ENCODE data around the gene PICALM. TPM values are rescaled to one million over a fixed set of nuclear protein-coding genes. Genes with fewer than 3 reads are reported as not detected.

The PICALM gene
- total and polyA plus RNA-seq, 9 of the 15 experiments (the other 6 are each of a cell fraction or from before 2014, with no cell fraction given): 41.3 to 990 (median 309) TPM

DNA sequence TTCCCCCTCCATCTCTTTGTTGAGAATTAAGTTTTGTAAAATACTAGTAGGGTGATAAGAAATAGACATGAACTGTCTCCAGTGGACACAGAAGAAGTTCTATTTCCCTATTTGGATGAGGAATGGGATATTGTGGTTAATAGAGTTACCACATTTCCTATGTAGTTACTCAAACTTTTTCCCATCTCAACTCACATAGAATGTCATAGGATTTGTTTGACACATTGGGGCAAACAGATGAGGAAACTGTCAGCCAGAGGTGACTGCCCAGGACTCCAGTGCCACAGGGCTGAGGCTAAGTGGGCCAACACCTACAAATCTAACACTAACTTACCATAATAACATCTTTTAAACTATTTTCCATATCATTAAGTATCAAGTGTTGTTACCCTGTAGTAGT, 155.4 kb downstream of the PICALM start (continued):
- TF ChIP-seq BDP1 (IDR thresholded peaks at IDR 0.05; ENCODE audit: insufficient read depth, insufficient read length) (no peak), CSDE1 (IDR thresholded peaks at IDR 0.05) (no peak), FOSL1 (tag; conservative IDR thresholded peaks at IDR 0.05) (no peak), ELF1 (tag; IDR thresholded peaks at IDR 0.05) (no peak), HNRNPK (IDR thresholded peaks at IDR 0.05; ENCODE audit: low read depth, low read length, poor library complexity, severe bottlenecking) (no peak), ZNF3 (CRISPR knock-in tag; IDR thresholded peaks at IDR 0.05) (no peak), MAFF (IDR thresholded peaks at IDR 0.05; ENCODE audit: low read length) (no peak), SAFB2 (IDR thresholded peaks at IDR 0.05; ENCODE audit: borderline replicate concordance, low read depth, low read length, severe bottlenecking) (no peak), ZNF140 (CRISPR knock-in tag; IDR thresholded peaks at IDR 0.05) (no peak), E2F3 (CRISPR knock-in tag; IDR thresholded peaks at IDR 0.05) (no peak)
- TF ChIP-seq, protein P1, sequence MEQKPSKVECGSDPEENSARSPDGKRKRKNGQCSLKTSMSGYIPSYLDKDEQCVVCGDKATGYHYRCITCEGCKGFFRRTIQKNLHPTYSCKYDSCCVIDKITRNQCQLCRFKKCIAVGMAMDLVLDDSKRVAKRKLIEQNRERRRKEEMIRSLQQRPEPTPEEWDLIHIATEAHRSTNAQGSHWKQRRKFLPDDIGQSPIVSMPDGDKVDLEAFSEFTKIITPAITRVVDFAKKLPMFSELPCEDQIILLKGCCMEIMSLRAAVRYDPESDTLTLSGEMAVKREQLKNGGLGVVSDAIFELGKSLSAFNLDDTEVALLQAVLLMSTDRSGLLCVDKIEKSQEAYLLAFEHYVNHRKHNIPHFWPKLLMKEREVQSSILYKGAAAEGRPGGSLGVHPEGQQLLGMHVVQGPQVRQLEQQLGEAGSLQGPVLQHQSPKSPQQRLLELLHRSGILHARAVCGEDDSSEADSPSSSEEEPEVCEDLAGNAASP (IDR thresholded peaks at IDR 0.05): no peak
- TF ChIP-seq, protein P2, sequence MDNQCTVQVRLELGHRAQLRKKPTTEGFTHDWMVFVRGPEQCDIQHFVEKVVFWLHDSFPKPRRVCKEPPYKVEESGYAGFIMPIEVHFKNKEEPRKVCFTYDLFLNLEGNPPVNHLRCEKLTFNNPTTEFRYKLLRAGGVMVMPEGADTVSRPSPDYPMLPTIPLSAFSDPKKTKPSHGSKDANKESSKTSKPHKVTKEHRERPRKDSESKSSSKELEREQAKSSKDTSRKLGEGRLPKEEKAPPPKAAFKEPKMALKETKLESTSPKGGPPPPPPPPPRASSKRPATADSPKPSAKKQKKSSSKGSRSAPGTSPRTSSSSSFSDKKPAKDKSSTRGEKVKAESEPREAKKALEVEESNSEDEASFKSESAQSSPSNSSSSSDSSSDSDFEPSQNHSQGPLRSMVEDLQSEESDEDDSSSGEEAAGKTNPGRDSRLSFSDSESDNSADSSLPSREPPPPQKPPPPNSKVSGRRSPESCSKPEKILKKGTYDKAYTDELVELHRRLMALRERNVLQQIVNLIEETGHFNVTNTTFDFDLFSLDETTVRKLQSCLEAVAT (IDR thresholded peaks at IDR 0.05): no peak
- TF ChIP-seq, protein P3, sequence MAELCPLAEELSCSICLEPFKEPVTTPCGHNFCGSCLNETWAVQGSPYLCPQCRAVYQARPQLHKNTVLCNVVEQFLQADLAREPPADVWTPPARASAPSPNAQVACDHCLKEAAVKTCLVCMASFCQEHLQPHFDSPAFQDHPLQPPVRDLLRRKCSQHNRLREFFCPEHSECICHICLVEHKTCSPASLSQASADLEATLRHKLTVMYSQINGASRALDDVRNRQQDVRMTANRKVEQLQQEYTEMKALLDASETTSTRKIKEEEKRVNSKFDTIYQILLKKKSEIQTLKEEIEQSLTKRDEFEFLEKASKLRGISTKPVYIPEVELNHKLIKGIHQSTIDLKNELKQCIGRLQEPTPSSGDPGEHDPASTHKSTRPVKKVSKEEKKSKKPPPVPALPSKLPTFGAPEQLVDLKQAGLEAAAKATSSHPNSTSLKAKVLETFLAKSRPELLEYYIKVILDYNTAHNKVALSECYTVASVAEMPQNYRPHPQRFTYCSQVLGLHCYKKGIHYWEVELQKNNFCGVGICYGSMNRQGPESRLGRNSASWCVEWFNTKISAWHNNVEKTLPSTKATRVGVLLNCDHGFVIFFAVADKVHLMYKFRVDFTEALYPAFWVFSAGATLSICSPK (IDR thresholded peaks at IDR 0.05; ENCODE audit: borderline replicate concordance): no peak
- TF ChIP-seq, protein P4, sequence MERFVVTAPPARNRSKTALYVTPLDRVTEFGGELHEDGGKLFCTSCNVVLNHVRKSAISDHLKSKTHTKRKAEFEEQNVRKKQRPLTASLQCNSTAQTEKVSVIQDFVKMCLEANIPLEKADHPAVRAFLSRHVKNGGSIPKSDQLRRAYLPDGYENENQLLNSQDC (CRISPR knock-in tag; IDR thresholded peaks at IDR 0.05): no peak

Measured in K562 (cell line).